Natural killer cell treated with Interleukin-12 subunit alpha and Interleukin-12 subunit beta and Interleukin-15 and Interleukin-18, amount 100 ng/mL, for 72 hours (primary cell): ENCODE measurements around the gene HEY2. TPM values are rescaled to one million over a fixed set of nuclear protein-coding genes. Genes with fewer than 3 reads are reported as not detected.
"Not testable (repeated sequence)": the region's sequence is repeated elsewhere in the genome, so short reads cannot be mapped to it uniquely, and the experiment has no call there.

Experiments
- ATAC-seq, 2 donors: fragments of 150-1000 bp; cut with Tn5 transposase in 1 of 2; sonication (Bioruptor Pico), chemical (Tn5 transposase) in 1 of 2; 2 replicates each; pipeline ENCODE4 v1.10.0; 2021
- DNase-seq: peaks from one replicate; pipeline ENCODE4 v3.0.0; 2022; ENCODE audit warnings: low spot score
- H3K27ac Mint-ChIP-seq, 2 donors: 1 replicate in 1 of 2; 2 replicates in 1 of 2; pipeline ENCODE4 v1.8.0; 2022; ENCODE audit warnings: mixed read lengths in 2 of 2, mild to moderate bottlenecking in 1 of 2, moderate library complexity in 1 of 2
- H3K27me3 Mint-ChIP-seq, 2 donors: 1 replicate in 1 of 2; 2 replicates in 1 of 2; pipeline ENCODE4 v1.8.0; 2022; ENCODE audit warnings: mixed read lengths in 2 of 2
- H3K36me3 Mint-ChIP-seq: one replicate; pipeline ENCODE4 v1.8.0; 2022; ENCODE audit warnings: mixed read lengths
- H3K4me1 Mint-ChIP-seq, 2 donors: 1 replicate in 1 of 2; 2 replicates in 1 of 2; pipeline ENCODE4 v1.8.0; 2022; ENCODE audit warnings: low read depth in 2 of 2, mixed read lengths in 2 of 2, mild to moderate bottlenecking in 1 of 2
- H3K4me3 Mint-ChIP-seq: one replicate; pipeline ENCODE4 v1.8.0; 2022; ENCODE audit warnings: mixed read lengths
- H3K9me3 Mint-ChIP-seq: 2 replicates; pipeline ENCODE4 v1.8.0; 2022; ENCODE audit warnings: mixed read lengths
- total RNA-seq, 2 donors: library from RNA; stranded (reverse); gene quantifications; one replicate each; pipeline ENCODE4 v1.2.3, GENCODE V29; 2022

The HEY2 gene
- total RNA-seq, 2 donors from 2014 or later = 0.10 TPM; not detected in 1

- no peaks in the 10 kb centered on the region for H3K4me1 Mint-ChIP-seq
- no peaks in the 10 kb centered on the region for H3K36me3 Mint-ChIP-seq
- no peak overlapping the region for H3K27ac Mint-ChIP-seq
- no peaks in the 10 kb centered on the region for H3K9me3 Mint-ChIP-seq
- ATAC-seq (no peak), DNase-seq (no peak)
- H3K4me3 Mint-ChIP-seq = no peak overlapping the region
- H3K27me3 Mint-ChIP-seq = peaks cover 20 to 38% of the 10 kb centered on the region in 2 donors
Measured at GRCh38 chr6:125766641-125767040, 17.2 kb downstream of the HEY2 start.

- H3K36me3 Mint-ChIP-seq = no peaks in the 10 kb centered on the region
- no peak overlapping the region for H3K27ac Mint-ChIP-seq
- H3K4me3 Mint-ChIP-seq = no peak overlapping the region
- ATAC-seq (no peak), DNase-seq (no peak)
- no peaks in the 10 kb centered on the region for H3K4me1 Mint-ChIP-seq
- no peaks in the 10 kb centered on the region for H3K9me3 Mint-ChIP-seq
- peaks cover 21 to 37% of the 10 kb centered on the region in 2 donors for H3K27me3 Mint-ChIP-seq
Measured at GRCh38 chr6:125769147-125769783, 19.8 kb downstream of the HEY2 start.

DNA sequence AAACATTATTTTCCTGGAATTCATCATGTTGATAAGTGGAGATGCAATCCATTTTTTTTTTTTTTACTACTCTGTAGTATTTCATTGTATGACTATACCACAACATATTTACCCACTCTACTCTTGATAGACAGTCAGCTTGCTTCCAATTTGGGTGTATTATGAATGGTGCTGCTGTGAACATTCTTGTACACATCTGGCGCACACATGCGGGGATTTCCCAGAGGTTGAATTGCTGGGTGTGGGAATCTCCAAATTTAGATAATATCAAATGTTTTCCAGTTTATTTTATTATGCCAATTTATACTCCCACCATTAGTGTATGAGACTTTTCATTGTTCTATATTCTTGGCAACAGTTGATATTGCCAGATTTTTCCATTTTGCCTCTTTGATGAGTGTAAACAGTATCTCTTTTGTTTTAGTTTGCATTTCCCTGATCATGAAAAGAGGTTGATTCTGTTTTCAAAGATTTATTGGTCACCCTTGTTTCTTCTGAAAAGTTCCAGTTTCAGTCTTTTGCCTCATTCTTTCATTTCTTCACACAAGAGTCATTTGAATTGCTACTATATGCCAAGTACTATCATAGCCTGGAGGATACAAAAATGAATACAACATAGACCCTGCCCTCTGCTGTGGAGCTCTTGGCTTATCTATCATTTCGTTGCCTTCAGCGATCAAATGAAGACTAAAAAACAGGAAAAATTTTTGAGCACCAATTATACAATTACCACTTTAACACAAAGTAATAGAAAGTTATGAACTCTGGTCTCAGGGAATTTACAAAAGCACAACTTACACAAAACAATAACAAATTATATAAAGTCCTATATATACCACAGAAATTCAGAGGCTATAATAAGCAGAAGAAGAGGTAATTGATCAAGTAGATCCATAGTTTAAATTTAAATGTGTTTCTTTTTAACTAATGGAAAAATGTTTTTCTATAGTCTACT lies 24.2 kb downstream of the HEY2 start:
- no peak overlapping the region for H3K4me3 Mint-ChIP-seq

GRCh38 chr6:125776107-125776826 lies 26.8 kb downstream of the HEY2 start:
- ATAC-seq, H3K9me3 Mint-ChIP-seq, H3K4me1 Mint-ChIP-seq, H3K36me3 Mint-ChIP-seq, H3K27ac Mint-ChIP-seq, H3K27me3 Mint-ChIP-seq, H3K4me3 Mint-ChIP-seq, DNase-seq: not testable (repeated sequence)

More for the DNA sequence above, 24.2 kb downstream of the HEY2 start:
- ATAC-seq (no peak), DNase-seq (no peak)
- Mint-ChIP-seq H3K36me3 (no peaks in the 10 kb centered on the region), H3K27me3 (peaks cover 13 to 15% of the 10 kb centered on the region in 2 donors), H3K9me3 (no peaks in the 10 kb centered on the region), H3K27ac (no peak overlapping the region), H3K4me1 (peaks cover 0 to 5% of the 10 kb centered on the region in 2 donors)

GRCh38 chr6:125779924-125780539 lies 30.6 kb downstream of the HEY2 start:
- peaks cover 12 to 15% of the 10 kb centered on the region in 2 donors for H3K4me1 Mint-ChIP-seq
- H3K27ac Mint-ChIP-seq = no peak overlapping the region
- peaks cover 0 to 3% of the 10 kb centered on the region in 2 donors for H3K27me3 Mint-ChIP-seq
- ATAC-seq (peak; percentile 93), DNase-seq (peak; percentile 82)
- H3K4me3 Mint-ChIP-seq = no peak overlapping the region
- H3K9me3 Mint-ChIP-seq = no peaks in the 10 kb centered on the region
- no peaks in the 10 kb centered on the region for H3K36me3 Mint-ChIP-seq

DNA sequence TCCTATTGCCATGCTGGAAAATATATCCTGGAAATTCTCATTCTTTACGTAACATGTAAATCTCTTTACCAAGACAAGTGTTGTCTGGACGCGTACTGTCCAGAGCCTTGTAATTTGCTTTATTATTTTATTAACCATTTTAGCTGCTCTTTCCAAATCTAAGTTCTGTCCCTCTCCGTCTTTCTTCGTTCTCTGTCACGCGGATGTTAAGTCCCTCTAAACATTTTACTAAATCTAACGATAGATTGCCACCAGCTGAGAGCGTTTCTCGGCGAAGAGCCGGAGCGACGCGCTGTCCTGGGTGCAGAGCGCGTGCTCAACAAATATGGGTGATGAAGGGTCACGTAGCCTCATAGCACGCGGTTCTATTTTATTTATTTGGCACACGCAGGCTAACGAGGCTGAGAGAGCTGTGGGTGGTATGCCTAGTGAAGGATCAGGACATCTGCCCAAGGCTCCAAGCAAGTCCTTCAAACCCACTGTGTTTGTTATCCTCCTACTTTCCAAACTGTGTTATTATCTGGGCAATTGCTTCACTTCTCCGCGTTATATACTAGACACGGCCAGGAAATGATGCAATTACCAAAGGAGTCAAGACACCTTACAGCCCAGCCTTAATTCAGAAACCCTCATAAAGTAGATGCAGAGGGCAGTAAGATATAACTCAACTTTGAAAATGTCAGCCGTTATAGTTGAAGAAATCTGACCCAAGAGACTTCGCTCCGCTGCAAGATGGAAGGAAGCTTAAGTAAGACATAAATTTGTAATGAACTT lies 31.3 kb downstream of the HEY2 start:
- H3K4me3 Mint-ChIP-seq = no peak overlapping the region
- peak; percentile 67 for DNase-seq
- peaks cover 0 to 3% of the 10 kb centered on the region in 2 donors for H3K27me3 Mint-ChIP-seq
- no peaks in the 10 kb centered on the region for H3K36me3 Mint-ChIP-seq
- peaks cover 12 to 15% of the 10 kb centered on the region in 2 donors for H3K4me1 Mint-ChIP-seq
- H3K9me3 Mint-ChIP-seq = no peaks in the 10 kb centered on the region
- no peak overlapping the region for H3K27ac Mint-ChIP-seq
- ATAC-seq = peak; percentile 83 to 86

- Mint-ChIP-seq H3K4me1 (peaks cover 12 to 15% of the 10 kb centered on the region in 2 donors), H3K9me3 (no peaks in the 10 kb centered on the region), H3K36me3 (no peaks in the 10 kb centered on the region), H3K27ac (no peak overlapping the region), H3K27me3 (peaks cover 0 to 3% of the 10 kb centered on the region in 2 donors), H3K4me3 (no peak overlapping the region)
- ATAC-seq (peak in 1 of 2 donors; percentile 63), DNase-seq (no peak)
Measured at GRCh38 chr6:125781314-125781868, 32.0 kb downstream of the HEY2 start.

GRCh38 chr6:125784365-125784764 lies 34.9 kb downstream of the HEY2 start:
- Mint-ChIP-seq H3K4me1 (peaks cover 12 to 15% of the 10 kb centered on the region in 2 donors), H3K4me3 (no peak overlapping the region), H3K9me3 (no peaks in the 10 kb centered on the region), H3K27ac (no peak overlapping the region), H3K36me3 (peaks cover 5% of the 10 kb centered on the region), H3K27me3 (no peaks in the 10 kb centered on the region)
- ATAC-seq (no peak), DNase-seq (no peak)

- H3K9me3 Mint-ChIP-seq = no peaks in the 10 kb centered on the region
- peaks cover 5% of the 10 kb centered on the region for H3K36me3 Mint-ChIP-seq
- H3K27me3 Mint-ChIP-seq = no peaks in the 10 kb centered on the region
- ATAC-seq (no peak), DNase-seq (no peak)
- H3K4me3 Mint-ChIP-seq = peak overlapping the region; percentile 32
- H3K4me1 Mint-ChIP-seq = peaks cover 23 to 33% of the 10 kb centered on the region in 2 donors
- H3K27ac Mint-ChIP-seq = peak overlapping the region in 1 of 2 donors; percentile 54
Measured at GRCh38 chr6:125787791-125788190, 38.4 kb downstream of the HEY2 start.

DNA sequence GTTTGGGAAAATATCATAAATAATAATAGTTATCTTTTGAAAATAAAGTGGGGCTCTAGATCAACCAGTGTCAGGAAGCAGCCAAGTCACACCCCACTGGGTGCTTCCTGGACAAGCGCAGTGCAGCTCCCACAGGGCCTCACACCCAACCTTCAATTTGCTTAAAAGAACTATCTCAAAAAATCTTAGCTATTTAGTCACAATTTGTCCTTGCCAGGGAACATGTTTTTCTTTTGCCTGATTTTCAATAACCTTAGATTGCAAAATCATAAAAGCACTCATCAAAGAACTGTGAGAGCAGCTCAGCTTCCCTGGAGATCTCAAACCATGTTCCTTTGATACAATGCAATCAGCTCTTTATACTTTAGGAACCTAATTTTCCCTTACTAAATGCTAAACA lies 39.7 kb downstream of the HEY2 start:
- no peak for DNase-seq
- peak overlapping the region; percentile 93 to 96 for H3K27ac Mint-ChIP-seq

GRCh38 chr6:125789576-125790357 lies 40.3 kb downstream of the HEY2 start:
- H3K4me1 Mint-ChIP-seq = peaks cover 32 to 46% of the 10 kb centered on the region in 2 donors
- H3K4me3 Mint-ChIP-seq = peak overlapping the region; percentile 90
- H3K27me3 Mint-ChIP-seq = no peaks in the 10 kb centered on the region
- no peaks in the 10 kb centered on the region for H3K9me3 Mint-ChIP-seq
- DNase-seq (no peak), ATAC-seq (peak in 1 of 2 donors; percentile 19)
- H3K27ac Mint-ChIP-seq = peak overlapping the region; percentile 93 to 96
- peaks cover 5% of the 10 kb centered on the region for H3K36me3 Mint-ChIP-seq

More for the DNA sequence above, 39.7 kb downstream of the HEY2 start:
- peaks cover 35 to 47% of the 10 kb centered on the region in 2 donors for H3K4me1 Mint-ChIP-seq
- H3K36me3 Mint-ChIP-seq = peaks cover 5% of the 10 kb centered on the region
- no peaks in the 10 kb centered on the region for H3K9me3 Mint-ChIP-seq
- ATAC-seq = no peak
- H3K27me3 Mint-ChIP-seq = no peaks in the 10 kb centered on the region
- H3K4me3 Mint-ChIP-seq = peak overlapping the region; percentile 90
